Psoas muscle (tissue), 8 donors: ENCODE data around the gene TBPL1. TPM values are rescaled to one million over a fixed set of nuclear protein-coding genes. Genes with fewer than 3 reads are reported as not detected.

Experiments
- ATAC-seq, 4 donors: fragments of 200-7000 bp; cut with Tn5 transposase; one replicate each; pipeline ENCODE4 v1.9.1; 2020; ENCODE audit warnings: moderate library complexity in 3 of 4, mild to moderate bottlenecking in 2 of 4
- DNase-seq, 2 donors: peaks; one replicate each; pipeline ENCODE4 v3.0.0-alpha.2; 2020
- H3K27ac ChIP-seq: fragments of 200-600 bp; one replicate; pipeline ENCODE4 v1.8.0; 2022
- H3K27me3 ChIP-seq, 3 donors: fragments of 200-600 bp in 1 of 3; one replicate each; pipeline versions ENCODE4 v1.6.1 to v1.8.0; 2013 to 2022; ENCODE audit warnings: low read length in 2 of 3, mild to moderate bottlenecking in 2 of 3, moderate library complexity in 1 of 3; ENCODE audit not compliant: insufficient read depth in 3 of 3
- H3K36me3 ChIP-seq, 2 donors: fragments of 200-600 bp in 1 of 2; one replicate each; pipeline versions ENCODE4 v1.6.1 to v1.8.0; 2013 to 2022; ENCODE audit warnings: low read depth in 1 of 2, mild to moderate bottlenecking in 1 of 2, moderate library complexity in 1 of 2; ENCODE audit not compliant: insufficient read depth in 1 of 2
- H3K4me1 ChIP-seq: fragments of 200-600 bp; one replicate; pipeline ENCODE4 v1.8.0; 2022
- H3K4me3 ChIP-seq: fragments of 200-600 bp; one replicate; pipeline ENCODE4 v1.8.0; 2022; ENCODE audit warnings: mild to moderate bottlenecking
- H3K9me3 ChIP-seq: fragments of 200-600 bp; one replicate; pipeline ENCODE4 v1.8.0; 2022
- CTCF ChIP-seq: fragments of 200-600 bp; IDR thresholded peaks from one replicate; pipeline ENCODE4 v1.8.0; 2022; ENCODE audit warnings: antibody characterized with exemption
- WGBS, 3 donors: extraction: QIAGEN DNeasy Blood & Tissue Kit; methylation state at CpG; one replicate each; pipeline versions ENCODE4 v1.1.6 to v1.1.7; 2013; 5-methylcytosine and 5-hydroxymethylcytosine counted together
- intact Hi-C, 2 donors: fragments of 100-400 bp; cut with DNase I; formaldehyde crosslinking; loops; one replicate each; pipeline versions ENCODE4 v1.11.0 to v1.14.2; 2022
- long read RNA-seq, 2 donors: library from polyadenylated mRNA; unstranded; transcript quantifications; one replicate each; pipeline ENCODE4 v2.0.0, GENCODE V29; 2021
- polyA plus RNA-seq, 3 donors: library from polyadenylated mRNA; stranded (reverse); fragments of 200-250 nt; gene quantifications; one replicate each; pipeline ENCODE4 v1.2.3, GENCODE V29; 2013
- total RNA-seq, 4 donors: library from RNA; stranded (reverse); fragmentation: NEBNext Ultra II Directional in 2 of 4; extraction: Animal tissue kit (Norgen Biotek cat#: 25700) in 2 of 4; gene quantifications; one replicate each; pipeline versions ENCODE4 v1.2.1 to v1.2.4, GENCODE V29; 2021 to 2023
- donor health status: healthy with polysubstance abuse.
- donor health status: DM: no; HTN: no; CAD: no; lungs with moderate emphysema.
- donor health status: Bipolar disorder and iron deficiency.
- donor health status: healthy.
- donor health status: DM: yes; HTN: yes; CAD: no.
- donor health status: DM: no; HTN: no; CAD: no.
- donor health status: DM: no; HTN: no; CAD: no.
- donor health status: DM: yes; HTN: yes; CAD: no.

The TBPL1 gene
- 10 to 100 TPM in 1 of 4 donors, 1 to 10 TPM in 3; 7.5 to 11.0 (median 8.7) TPM for total RNA-seq
- 10 to 100 TPM; 11.7 to 17.7 (median 13.7) TPM for polyA plus RNA-seq
- long read RNA-seq, donor 1, full-length matches to known transcripts: 2 of 2 reads
- long read RNA-seq, donor 1, partial matches to known transcripts: 0 of 2 reads
- long read RNA-seq, donor 1, other reads (novel, unspliced or antisense): 0 of 2 reads
- long read RNA-seq, donor 2, full-length matches to known transcripts: 9 of 9 reads
- long read RNA-seq, donor 2, partial matches to known transcripts: 0 of 9 reads
- long read RNA-seq, donor 2, other reads (novel, unspliced or antisense): 0 of 9 reads

DNA sequence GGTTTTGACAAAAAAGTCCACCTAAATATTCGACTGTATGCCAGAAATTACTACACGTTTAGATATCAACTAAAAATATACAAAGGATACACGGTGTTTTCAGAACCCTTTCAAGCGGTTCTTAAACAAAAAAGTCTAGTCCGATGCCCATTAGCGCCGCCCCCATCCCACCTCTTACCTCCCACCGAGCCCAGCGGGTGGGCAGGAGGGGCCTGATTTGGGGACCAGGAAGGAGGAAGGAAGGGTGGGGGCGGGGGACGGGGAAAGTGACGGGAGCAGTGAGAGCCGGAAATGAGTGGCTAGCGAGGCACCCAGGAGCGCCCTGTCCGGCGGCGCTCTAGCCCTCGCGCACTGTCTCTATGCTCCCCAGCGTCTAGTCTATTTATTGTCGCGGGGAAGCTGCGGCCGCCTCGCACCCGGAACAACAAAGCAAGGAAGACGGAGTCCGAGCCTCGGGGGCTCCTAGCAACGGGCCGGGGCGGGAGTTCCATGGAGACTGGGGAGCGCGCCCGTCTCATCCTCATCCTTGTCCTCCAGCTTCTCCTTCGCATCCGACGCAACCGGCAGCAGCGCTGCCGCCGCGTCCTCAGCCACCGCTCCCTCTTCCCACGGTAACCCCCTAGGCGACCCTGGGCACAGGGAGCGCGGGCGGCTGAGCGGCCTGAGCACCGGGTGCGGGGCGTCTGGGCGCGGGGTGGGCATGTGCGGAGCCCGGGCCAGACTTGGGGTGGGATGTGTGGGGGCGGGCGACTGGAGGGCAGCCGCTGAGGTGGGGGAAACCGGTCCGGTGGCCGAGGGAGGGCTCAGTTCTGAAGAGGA is at the start of gene TBPL1:
Gene TBPL1 (plus strand): TSS at position 410 of the 819 bp plus-strand sequence. CDS start 26,902 bp downstream, outside the sequence.
- no peaks in the 10 kb centered on the region for H3K27me3 ChIP-seq
- no peak for TF ChIP-seq CTCF
- DNase-seq: peak; percentile 94 to 96
- peaks cover 21% of the 10 kb centered on the region for H3K4me1 ChIP-seq
- no peaks in the 10 kb centered on the region for H3K9me3 ChIP-seq
- peak within 1 kb of the TSS; percentile 85 for H3K4me3 ChIP-seq
- WGBS, 3 donors: 0 to 1% (median 0%) methylated on average over 63 to 64 of the region's 64 CpGs
- intact Hi-C loops: no loop called here
- peak; percentile 96 to 99 (median 98) for ATAC-seq
- peak within 1 kb of the TSS; percentile 87 for H3K27ac ChIP-seq
- no peaks in the 10 kb centered on the region for H3K36me3 ChIP-seq

DNA sequence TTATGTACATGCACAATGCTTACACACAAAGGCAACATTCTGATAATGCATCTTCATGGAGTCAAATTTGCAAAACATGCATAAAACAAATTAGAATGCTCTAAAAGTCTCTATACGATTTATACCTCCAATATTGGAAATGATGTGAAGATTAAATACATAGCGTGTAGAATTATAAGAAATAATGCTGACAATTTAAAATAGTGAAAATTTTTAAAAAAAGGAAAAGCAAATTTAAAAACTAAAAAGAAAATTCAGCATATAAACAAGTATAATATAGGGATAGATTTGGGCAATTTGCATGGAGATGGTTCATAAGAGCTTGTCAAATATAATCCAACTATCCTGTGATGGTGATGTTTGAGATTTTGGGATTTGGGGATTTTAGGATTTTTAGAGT is 49.2 kb upstream of the TBPL1 start:
- Histone ChIP-seq H3K27me3 (no peaks in the 10 kb centered on the region), H3K9me3 (no peaks in the 10 kb centered on the region), H3K36me3 (no peaks in the 10 kb centered on the region), H3K4me1 (no peaks in the 10 kb centered on the region), H3K27ac (no peak overlapping the region), H3K4me3 (no peak overlapping the region)
- intact Hi-C loops: no loop called here
- DNase-seq (no peak), ATAC-seq (no peak)
- 95 to 97% (median 96%) methylated on average over 2 of the region's 2 CpGs for WGBS, 3 donors
- no peak for TF ChIP-seq CTCF

- intact Hi-C loops: no loop called here
- Histone ChIP-seq H3K27me3 (peaks cover 0 to 4% (median 0%) of the 10 kb centered on the region in 3 donors), H3K4me1 (no peaks in the 10 kb centered on the region), H3K9me3 (no peaks in the 10 kb centered on the region), H3K4me3 (no peak overlapping the region), H3K36me3 (no peaks in the 10 kb centered on the region), H3K27ac (no peak overlapping the region)
- DNase-seq: no peak
- 67 to 90% (median 80%) methylated on average over 1 of the region's 1 CpG for WGBS, 3 donors
- no peak for ATAC-seq
- no peak for TF ChIP-seq CTCF
Observed at GRCh38 chr6:133906050-133906449, 47.0 kb upstream of the TBPL1 start.

DNA sequence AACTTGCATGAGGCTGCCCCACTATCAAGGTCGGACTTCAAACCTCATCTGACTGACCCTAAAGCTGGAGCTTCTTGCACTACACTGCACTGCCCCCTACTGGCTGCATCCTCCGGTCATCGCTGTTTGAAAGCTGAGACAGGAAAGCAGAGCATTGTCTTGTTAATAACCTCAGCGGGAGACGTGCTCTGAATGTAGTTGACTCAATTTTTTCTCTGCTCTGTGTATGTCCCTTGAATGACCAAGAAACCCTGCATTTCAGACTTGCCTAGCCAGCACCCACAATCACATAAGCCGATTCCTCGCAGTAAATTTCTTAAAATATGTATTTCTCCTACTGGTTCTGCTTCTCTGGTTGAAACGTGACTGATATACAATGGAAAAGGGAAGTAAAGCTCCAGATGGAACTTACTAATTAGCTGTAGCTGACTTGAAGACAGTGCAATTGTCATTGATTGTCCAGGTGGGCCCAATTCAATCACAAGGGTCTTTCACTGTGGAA is 36.3 kb upstream of the TBPL1 start:
- WGBS, 3 donors: 14 to 17% (median 17%) methylated on average over 8 of the region's 8 CpGs
- no peak overlapping the region for H3K27ac ChIP-seq
- ATAC-seq (peak; percentile 69 to 85 (median 84)), DNase-seq (peak; percentile 86 to 91)
- peaks cover 7% of the 10 kb centered on the region for H3K9me3 ChIP-seq
- no peaks in the 10 kb centered on the region for H3K4me1 ChIP-seq
- peak; percentile 88 for TF ChIP-seq CTCF
- no peak overlapping the region for H3K4me3 ChIP-seq
- H3K27me3 ChIP-seq: no peaks in the 10 kb centered on the region
- no peaks in the 10 kb centered on the region for H3K36me3 ChIP-seq
- intact Hi-C loops: loop anchor here (1.0 to 5.0 kb wide), 3 partner anchors 79 to 350 kb away; no protein-coding TSS in a partner anchor
